ENCODE results near the gene ICA1. TPM values are rescaled to one million over a fixed set of nuclear protein-coding genes. Genes with fewer than 3 reads are reported as not detected.

Gene ICA1
- total and polyA plus RNA-seq, 2 of the 4 experiments (the other 2 are of a cell fraction), result not detected

GRCh38 chr7:8296362-8296659 is 34.3 kb upstream of the ICA1 start:
- Histone ChIP-seq H2AK5ac (ENCODE audit: low read depth, low read length) (no peak overlapping the region), H3K56ac (ENCODE audit: extremely low read depth, insufficient read depth, low read length) (no peak overlapping the region), H3K27me3 (ENCODE audit: control insufficient read depth, insufficient read depth, low read length) (no peaks in the 10 kb centered on the region), H3K4me3 (ENCODE audit: insufficient read depth, low read depth, low read length) (no peak overlapping the region), H4K91ac (ENCODE audit: insufficient read depth, low read depth, low read length) (no peak overlapping the region), H3K9ac (ENCODE audit: low read depth, low read length) (no peak overlapping the region), H3K4me2 (ENCODE audit: low read depth, low read length) (no peak overlapping the region), H2AFZ (replicated peaks; ENCODE audit: low read length, poor library complexity) (no peak overlapping the region), H4K20me1 (ENCODE audit: insufficient read depth, low read length) (no peaks in the 10 kb centered on the region), H2BK20ac (ENCODE audit: low read depth, low read length) (no peak overlapping the region), H3K4me1 (ENCODE audit: control insufficient read depth, insufficient read depth, low read length) (no peaks in the 10 kb centered on the region), H4K8ac (ENCODE audit: low read depth in 2 of 2, low read length in 2 of 2) (no peak overlapping the region), H3K36me3 (ENCODE audit: control insufficient read depth, insufficient read depth, low read length) (no peaks in the 10 kb centered on the region), H3K27ac (ENCODE audit: insufficient read depth, low read length) (no peak overlapping the region), H3K9me3 (ENCODE audit: control insufficient read depth, insufficient read depth, low read length) (no peaks in the 10 kb centered on the region), H3K23ac (ENCODE audit: low read depth, low read length) (no peak overlapping the region), H2BK5ac (ENCODE audit: low read depth, low read length, poor library complexity, severe bottlenecking) (no peak overlapping the region), H2BK15ac (ENCODE audit: low read depth, low read length) (no peak overlapping the region), H3K4ac (ENCODE audit: low read depth, low read length) (no peak overlapping the region), H3K18ac (ENCODE audit: low read depth, low read length) (no peak overlapping the region), H2AK9ac (replicated peaks; ENCODE audit: low read depth, low read length, poor library complexity) (no peak overlapping the region), H2BK120ac (ENCODE audit: low read depth, low read length) (no peak overlapping the region), H4K5ac (ENCODE audit: low read depth, low read length) (no peak overlapping the region), H3K14ac (replicated peaks; ENCODE audit: low read depth, low read length) (no peak overlapping the region), H3K9me1 (ENCODE audit: insufficient read depth, low read length) (no peaks in the 10 kb centered on the region), H3K79me1 (ENCODE audit: low read depth in 1 of 2, low read length in 2 of 2) (no peaks in the 10 kb centered on the region)
- in situ Hi-C loops (cut with MboI; ENCODE audit: low sequenced_read_pairs), result no loop called here
- no CpG with 5 or more reads among the region's 1 CpG for WGBS, 2 experiments (ENCODE audit: extremely low coverage in 2 of 2, insufficient read length in 1 of 2)
- BruUV-seq (replicated peaks), result no TSS peak
- DNase-seq (no peak), ATAC-seq (ENCODE audit: low read depth) (no peak)
- TF ChIP-seq BHLHE40 (IDR thresholded peaks at IDR 0.05; ENCODE audit: low read depth, low read length) (no peak), SMC3 (IDR thresholded peaks at IDR 0.05; ENCODE audit: low read depth, low read length) (no peak), ELK1 (IDR thresholded peaks at IDR 0.05; ENCODE audit: borderline replicate concordance, low read depth, low read length) (no peak), RCOR1 (IDR thresholded peaks at IDR 0.05; ENCODE audit: insufficient replicate concordance, low read length) (no peak), CEBPB (IDR thresholded peaks at IDR 0.05; ENCODE audit: low read depth, low read length) (no peak), USF2 (IDR thresholded peaks at IDR 0.05; ENCODE audit: low read depth, low read length) (no peak), FOS (IDR thresholded peaks at IDR 0.05; ENCODE audit: low read depth, low read length) (no peak), POLR2A (IDR thresholded peaks at IDR 0.05; ENCODE audit: low read depth, low read length) (no peak), CHD1 (IDR thresholded peaks at IDR 0.05; ENCODE audit: low read depth, low read length) (no peak), MXI1 (IDR thresholded peaks at IDR 0.05; ENCODE audit: borderline replicate concordance, low read depth, low read length) (no peak), MAFK (IDR thresholded peaks at IDR 0.05; ENCODE audit: low read depth, low read length) (no peak), MAZ (IDR thresholded peaks at IDR 0.05; ENCODE audit: borderline replicate concordance, low read depth, low read length) (no peak), RFX5 (IDR thresholded peaks at IDR 0.05; ENCODE audit: low read depth, low read length) (no peak), NFE2L2 (IDR thresholded peaks at IDR 0.05; ENCODE audit: low read depth, low read length) (no peak), RAD21 (IDR thresholded peaks at IDR 0.05; ENCODE audit: low read length) (no peak), CTCF (conservative IDR thresholded peaks at IDR 0.05; ENCODE audit: low read depth, low read length) (no peak)
- CTCF ChIA-PET, result interaction anchor here (1.0 to 1.3 kb wide), 2 partner anchors 16 to 89 kb away, joined by 3 read pairs; no protein-coding TSS in a partner anchor
- dilution Hi-C loops (cut with HindIII; ENCODE audit: low sequenced_read_pairs, unreplicated experiment), result no loop called here
- intact Hi-C loops (cut with micrococcal nuclease), result loop anchor here (2.0 to 10.0 kb wide), 3 partner anchors 614 to 702 kb away; no protein-coding TSS in a partner anchor
- POLR2A ChIA-PET (ENCODE audit: unreplicated experiment), result no interaction called here

All from IMR-90 (cell line).